Ovary (tissue), 3 donors: Measurements from ENCODE around the gene ADGRB3.

Source experiments
- CTCF ChIP-seq, 3 donors: fragments of 450-650 bp in 2 of 3; fragments of 200-600 bp in 1 of 3; IDR thresholded peaks; one replicate each; pipeline versions ENCODE4 v1.5.1 to v1.8.0; 2016 to 2022; ENCODE audit warnings: antibody characterized with exemption in 3 of 3, mild to moderate bottlenecking in 1 of 3
- POLR2A ChIP-seq: fragments of 450-650 bp; IDR thresholded peaks from one replicate; pipeline ENCODE4 v1.6.1; 2017; ENCODE audit warnings: antibody characterized with exemption, mild to moderate bottlenecking, moderate library complexity
- donor health status: DM: no; HTN: no; CAD: no.

- TF ChIP-seq CTCF (IDR thresholded peaks at IDR 0.05) (no peak), POLR2A (no peak)
Measured at GRCh38 chr6:68760485-68760884, 125.4 kb downstream of the ADGRB3 start.
